Measurements from ENCODE around the gene KIAA0513.

DNA sequence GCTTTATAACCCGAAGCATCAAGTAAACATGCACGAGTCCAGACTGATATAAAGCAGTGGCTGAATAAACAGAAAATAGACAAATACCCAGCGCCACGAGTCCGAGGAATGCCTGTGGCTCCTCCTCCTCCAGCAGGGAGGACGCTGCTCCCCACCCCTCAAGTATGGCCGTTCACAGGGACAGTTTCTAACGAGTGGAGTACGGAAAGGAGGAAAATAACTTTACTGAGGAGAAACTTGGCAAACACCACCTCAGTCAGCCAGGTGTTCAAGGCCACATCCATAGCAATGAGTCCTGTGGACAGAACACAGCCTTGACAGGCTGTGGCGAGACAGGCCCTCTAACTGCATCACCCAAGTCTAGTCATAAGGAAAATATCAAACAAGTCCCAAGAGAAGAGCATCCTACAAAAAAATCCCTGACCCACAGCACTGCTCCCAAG, 25.5 kb upstream of the KIAA0513 start:
- TF ChIP-seq, protein P1, sequence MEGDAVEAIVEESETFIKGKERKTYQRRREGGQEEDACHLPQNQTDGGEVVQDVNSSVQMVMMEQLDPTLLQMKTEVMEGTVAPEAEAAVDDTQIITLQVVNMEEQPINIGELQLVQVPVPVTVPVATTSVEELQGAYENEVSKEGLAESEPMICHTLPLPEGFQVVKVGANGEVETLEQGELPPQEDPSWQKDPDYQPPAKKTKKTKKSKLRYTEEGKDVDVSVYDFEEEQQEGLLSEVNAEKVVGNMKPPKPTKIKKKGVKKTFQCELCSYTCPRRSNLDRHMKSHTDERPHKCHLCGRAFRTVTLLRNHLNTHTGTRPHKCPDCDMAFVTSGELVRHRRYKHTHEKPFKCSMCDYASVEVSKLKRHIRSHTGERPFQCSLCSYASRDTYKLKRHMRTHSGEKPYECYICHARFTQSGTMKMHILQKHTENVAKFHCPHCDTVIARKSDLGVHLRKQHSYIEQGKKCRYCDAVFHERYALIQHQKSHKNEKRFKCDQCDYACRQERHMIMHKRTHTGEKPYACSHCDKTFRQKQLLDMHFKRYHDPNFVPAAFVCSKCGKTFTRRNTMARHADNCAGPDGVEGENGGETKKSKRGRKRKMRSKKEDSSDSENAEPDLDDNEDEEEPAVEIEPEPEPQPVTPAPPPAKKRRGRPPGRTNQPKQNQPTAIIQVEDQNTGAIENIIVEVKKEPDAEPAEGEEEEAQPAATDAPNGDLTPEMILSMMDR (IDR thresholded peaks at IDR 0.05), result no peak
- no peak for TF ChIP-seq POLR2A (IDR thresholded peaks at IDR 0.05)

Data from body of pancreas (tissue), 4 donors.